Natural killer cell (primary cell): ENCODE measurements around the gene DRAM2. TPM values are rescaled to one million over a fixed set of nuclear protein-coding genes. Genes with fewer than 3 reads are reported as not detected.
A peak's percentile ranks its signal among the peaks of the same experiment; 100 is the strongest.

Source experiments
- ATAC-seq, 3 donors: fragments of 150-1000 bp in 2 of 3; fragments of 200-7000 bp in 1 of 3; cut with Tn5 transposase; 1 replicate in 1 of 3; 2 replicates in 2 of 3; pipeline ENCODE4 v1.10.0; 2021; ENCODE audit warnings: mild to moderate bottlenecking in 2 of 3, moderate library complexity in 2 of 3
- DNase-seq, 2 donors: peaks; one replicate each; pipeline versions ENCODE4 v3.0.0 to v3.0.0-alpha.2; 2013 to 2021; ENCODE audit warnings: mixed read lengths in 1 of 2
- H3K27ac ChIP-seq: one replicate; pipeline ENCODE4 v1.5.1; 2013; ENCODE audit warnings: mild to moderate bottlenecking, low read length
- H3K27me3 ChIP-seq: one replicate; pipeline ENCODE4 v1.6.1; 2013; ENCODE audit warnings: low read length; ENCODE audit not compliant: control insufficient read depth, insufficient read depth
- H3K36me3 ChIP-seq: one replicate; pipeline ENCODE4 v1.6.1; 2013; ENCODE audit warnings: low read length; ENCODE audit not compliant: control insufficient read depth, insufficient read depth
- H3K4me1 ChIP-seq: one replicate; pipeline ENCODE4 v1.6.1; 2013; ENCODE audit warnings: low read length; ENCODE audit not compliant: control insufficient read depth, insufficient read depth
- H3K4me3 ChIP-seq: one replicate; pipeline ENCODE4 v1.5.1; 2013; ENCODE audit warnings: low read length
- H3K9me3 ChIP-seq: one replicate; pipeline ENCODE4 v1.6.1; 2013; ENCODE audit warnings: low read length; ENCODE audit not compliant: control insufficient read depth, insufficient read depth
- H3K27ac Mint-ChIP-seq, 2 donors: one replicate each; pipeline ENCODE4 v1.8.0; 2022; ENCODE audit warnings: mild to moderate bottlenecking in 2 of 2, mixed read lengths in 2 of 2, moderate library complexity in 1 of 2
- H3K27me3 Mint-ChIP-seq, 2 donors: one replicate each; pipeline ENCODE4 v1.8.0; 2022; ENCODE audit warnings: low read depth in 2 of 2, mixed read lengths in 2 of 2
- H3K36me3 Mint-ChIP-seq: one replicate; pipeline ENCODE4 v1.8.0; 2022; ENCODE audit warnings: mixed read lengths
- H3K4me1 Mint-ChIP-seq, 2 donors: one replicate each; pipeline ENCODE4 v1.8.0; 2022; ENCODE audit warnings: mixed read lengths in 2 of 2
- H3K4me3 Mint-ChIP-seq: one replicate; pipeline ENCODE4 v1.8.0; 2022; ENCODE audit warnings: mild to moderate bottlenecking, moderate library complexity, mixed read lengths
- H3K9me3 Mint-ChIP-seq, 2 donors: one replicate each; pipeline ENCODE4 v1.8.0; 2022; ENCODE audit warnings: mixed read lengths in 2 of 2
- WGBS: methylation state at CpG from one replicate; pipeline ENCODE4 v1.1.7; 2013; ENCODE audit warnings: missing lambda C conversion rate; ENCODE audit not compliant: insufficient coverage; 5-methylcytosine and 5-hydroxymethylcytosine counted together
- intact Hi-C: fragments of 100-400 bp; cut with micrococcal nuclease; formaldehyde crosslinking; loops from one replicate; pipeline ENCODE4 v1.14.2; 2022
- total RNA-seq, 4 donors: library from RNA; stranded (reverse); fragments of 120-200 nt in 1 of 4; gene quantifications; one replicate each; pipeline versions ENCODE4 v1.2.3 to v1.2.4, GENCODE V29; 2013 to 2022
- TF ChIP-seq, protein P1 (sequence below): fragments of 200-600 bp; IDR thresholded peaks from one replicate; pipeline ENCODE4 v1.8.0; 2022; ENCODE audit warnings: antibody characterized with exemption

DRAM2 gene
- 10 to 100 TPM; 35.8 to 40.8 (median 36.4) TPM for total RNA-seq
- total RNA-seq (2013) = 87.1 TPM

- TF ChIP-seq, protein P1, sequence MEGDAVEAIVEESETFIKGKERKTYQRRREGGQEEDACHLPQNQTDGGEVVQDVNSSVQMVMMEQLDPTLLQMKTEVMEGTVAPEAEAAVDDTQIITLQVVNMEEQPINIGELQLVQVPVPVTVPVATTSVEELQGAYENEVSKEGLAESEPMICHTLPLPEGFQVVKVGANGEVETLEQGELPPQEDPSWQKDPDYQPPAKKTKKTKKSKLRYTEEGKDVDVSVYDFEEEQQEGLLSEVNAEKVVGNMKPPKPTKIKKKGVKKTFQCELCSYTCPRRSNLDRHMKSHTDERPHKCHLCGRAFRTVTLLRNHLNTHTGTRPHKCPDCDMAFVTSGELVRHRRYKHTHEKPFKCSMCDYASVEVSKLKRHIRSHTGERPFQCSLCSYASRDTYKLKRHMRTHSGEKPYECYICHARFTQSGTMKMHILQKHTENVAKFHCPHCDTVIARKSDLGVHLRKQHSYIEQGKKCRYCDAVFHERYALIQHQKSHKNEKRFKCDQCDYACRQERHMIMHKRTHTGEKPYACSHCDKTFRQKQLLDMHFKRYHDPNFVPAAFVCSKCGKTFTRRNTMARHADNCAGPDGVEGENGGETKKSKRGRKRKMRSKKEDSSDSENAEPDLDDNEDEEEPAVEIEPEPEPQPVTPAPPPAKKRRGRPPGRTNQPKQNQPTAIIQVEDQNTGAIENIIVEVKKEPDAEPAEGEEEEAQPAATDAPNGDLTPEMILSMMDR = no peak
- under 1% methylated on average over 68 of the region's 68 CpGs for WGBS
- H3K9me3 Mint-ChIP-seq = no peaks in the 10 kb centered on the region
- DNase-seq = peak; percentile 91 to 95
- Histone ChIP-seq H3K4me3 (peak within 1 kb of the TSS; percentile 88), H3K4me1 (no peaks in the 10 kb centered on the region), H3K27me3 (no peaks in the 10 kb centered on the region), H3K36me3 (peaks cover 15% of the 10 kb centered on the region), H3K9me3 (no peaks in the 10 kb centered on the region), H3K27ac (peak within 1 kb of the TSS; percentile 96)
- peak; percentile 79 to 96 (median 82) for ATAC-seq
- peaks cover 40 to 48% of the 10 kb centered on the region in 2 donors for H3K4me1 Mint-ChIP-seq
- no peaks in the 10 kb centered on the region for H3K27me3 Mint-ChIP-seq
- H3K27ac Mint-ChIP-seq = peak within 1 kb of the TSS; percentile 91 to 98
- H3K36me3 Mint-ChIP-seq = no peaks in the 10 kb centered on the region
- intact Hi-C loops = loop anchor here (1.0 to 5.0 kb wide), 4 partner anchors 62 to 309 kb away; partner anchors contain the start of genes ATP5PB, DENND2D, LRIF1 and WDR77
- peak within 1 kb of the TSS; percentile 99 for H3K4me3 Mint-ChIP-seq
These were observed at the start of gene DRAM2, which contains the start of gene CEPT1 for GRCh38 chr1:111139956-111140679. TSS of gene DRAM2 (minus strand) at chr1:111140093. CDS start at chr1:111131554, 8,539 bp downstream. TSS of gene CEPT1 (plus strand) at chr1:111140223. CDS start at chr1:111147715, 7,492 bp downstream.

DNA sequence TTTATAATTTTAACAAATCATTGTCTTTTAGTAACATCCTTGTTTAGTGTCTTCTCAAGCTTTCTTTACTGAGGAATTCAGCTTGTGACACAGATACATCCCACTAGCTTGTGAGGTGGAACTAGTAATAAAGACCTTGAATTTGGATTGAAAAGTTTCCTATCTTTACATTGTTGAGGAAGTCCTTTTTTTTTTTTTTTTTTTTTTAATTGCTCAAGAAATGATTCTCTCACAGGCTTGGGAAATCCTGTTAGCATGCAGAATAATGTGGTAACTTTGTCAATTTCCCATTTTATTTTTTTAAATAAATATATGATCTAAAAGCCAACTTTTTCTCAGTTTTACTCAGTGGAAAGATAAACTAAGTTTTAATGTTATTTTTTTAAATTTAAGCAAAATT, 44.8 kb upstream of the DRAM2 start:
- no peaks in the 10 kb centered on the region for H3K9me3 ChIP-seq
- Mint-ChIP-seq H3K27me3 (no peaks in the 10 kb centered on the region), H3K27ac (peak overlapping the region; percentile 91 to 95), H3K4me1 (peaks cover 80 to 90% of the 10 kb centered on the region in 2 donors), H3K4me3 (no peak overlapping the region), H3K9me3 (no peaks in the 10 kb centered on the region), H3K36me3 (peaks cover 33% of the 10 kb centered on the region)
- H3K4me1 ChIP-seq = peaks cover 17% of the 10 kb centered on the region
- H3K27ac ChIP-seq = no peak overlapping the region
- H3K27me3 ChIP-seq = no peaks in the 10 kb centered on the region
- intact Hi-C loops = no loop called here
- H3K36me3 ChIP-seq = peaks cover 70% of the 10 kb centered on the region
- no peak for DNase-seq
- no peak for ATAC-seq
- no peak overlapping the region for H3K4me3 ChIP-seq
- TF ChIP-seq, protein P1 = no peak

DNA sequence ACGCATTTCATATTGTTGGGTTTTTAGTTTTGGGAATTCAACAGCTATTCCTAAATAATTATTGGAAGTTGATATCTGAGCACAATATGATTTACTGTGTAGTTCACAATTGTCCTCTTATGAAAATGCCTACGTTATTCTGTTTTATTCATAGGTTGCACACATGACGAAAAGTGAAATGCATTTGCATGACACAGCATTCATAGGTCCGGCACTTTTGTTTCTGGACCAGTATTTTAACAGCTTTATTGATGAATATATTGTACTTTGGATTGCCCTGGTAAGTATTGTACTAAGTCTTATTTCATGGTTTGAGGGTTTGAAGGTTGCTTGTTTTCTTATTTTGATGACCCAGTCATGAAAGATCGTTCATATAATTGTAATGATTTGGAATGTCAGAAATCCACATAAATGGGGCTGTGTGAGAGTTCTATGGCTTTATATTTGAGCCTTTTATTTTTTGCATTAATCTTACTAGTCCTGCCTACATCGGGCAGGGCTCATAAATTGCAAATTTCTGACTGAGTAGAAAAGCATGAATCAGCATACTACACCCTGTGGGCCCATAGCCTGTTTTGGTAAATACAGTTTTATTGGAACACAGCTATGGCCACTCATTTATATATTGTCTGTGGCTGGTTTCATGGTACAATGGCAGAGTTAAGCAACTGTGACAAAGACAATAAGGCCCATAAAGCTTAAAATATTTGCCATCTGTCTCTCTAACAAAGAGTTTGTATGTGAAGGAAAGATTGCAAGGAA, 43.6 kb upstream of the DRAM2 start:
- H3K36me3 ChIP-seq = peaks cover 67% of the 10 kb centered on the region
- intact Hi-C loops = no loop called here
- peak overlapping the region; percentile 3 for H3K27ac ChIP-seq
- Mint-ChIP-seq H3K27ac (peak overlapping the region; percentile 91 to 95), H3K4me3 (no peak overlapping the region), H3K9me3 (no peaks in the 10 kb centered on the region), H3K36me3 (peaks cover 24% of the 10 kb centered on the region), H3K27me3 (no peaks in the 10 kb centered on the region), H3K4me1 (peaks cover 71 to 81% of the 10 kb centered on the region in 2 donors)
- WGBS = 87% methylated on average over 5 of the region's 6 CpGs
- no peaks in the 10 kb centered on the region for H3K9me3 ChIP-seq
- H3K27me3 ChIP-seq = no peaks in the 10 kb centered on the region
- no peak overlapping the region for H3K4me3 ChIP-seq
- H3K4me1 ChIP-seq = peaks cover 6% of the 10 kb centered on the region
- TF ChIP-seq, protein P1 = no peak
- ATAC-seq (no peak), DNase-seq (no peak)
